GM21528 (cell line): ENCODE measurements around the gene ELL2.
"Not testable (repeated sequence)": the region's sequence is repeated elsewhere in the genome, so short reads cannot be mapped to it uniquely, and the experiment has no call there.

ENCODE experiments used
- ATAC-seq: cut with Tn5 transposase; IDR thresholded peaks from one replicate; pipeline ENCODE4 v1.9.1; 2021; ENCODE audit warnings: mild to moderate bottlenecking, moderate library complexity; ENCODE audit not compliant: unreplicated experiment, low FRiP score

The ELL2 gene

DNA sequence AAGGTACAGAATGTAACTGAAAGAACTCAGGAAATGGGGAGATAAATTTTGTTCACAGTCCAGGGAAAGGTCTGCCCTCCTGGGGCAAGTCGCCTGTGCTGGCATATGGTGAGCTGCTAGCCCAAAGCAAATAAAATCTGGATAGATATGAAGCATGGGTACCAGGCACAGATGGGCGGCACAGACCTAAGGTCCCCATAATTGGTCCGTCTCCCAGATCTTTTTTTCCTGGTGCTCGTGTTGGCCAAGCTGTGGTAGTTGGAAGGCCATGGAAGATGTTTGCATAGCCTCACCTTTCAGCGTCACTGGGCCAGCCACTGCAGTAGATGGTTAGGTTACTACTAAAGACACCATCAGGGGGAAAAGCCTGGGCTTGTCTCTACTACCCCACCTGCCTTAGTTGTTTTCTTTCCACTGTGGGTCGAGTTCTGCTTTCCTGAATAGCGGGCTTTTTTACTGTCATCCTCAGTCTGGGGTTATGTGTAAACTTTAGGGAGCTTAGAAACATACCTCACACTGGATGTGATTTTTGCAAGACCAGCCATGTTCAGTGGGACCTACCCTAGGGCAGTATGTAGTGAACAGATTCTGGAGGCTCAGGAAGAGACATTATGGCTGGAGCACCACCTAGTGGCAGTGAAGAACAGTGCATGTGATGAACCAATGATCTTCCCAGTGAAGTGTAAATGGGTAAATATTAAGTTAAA lies 114.9 kb downstream of the ELL2 start:
- ATAC-seq: peak; percentile 56

DNA sequence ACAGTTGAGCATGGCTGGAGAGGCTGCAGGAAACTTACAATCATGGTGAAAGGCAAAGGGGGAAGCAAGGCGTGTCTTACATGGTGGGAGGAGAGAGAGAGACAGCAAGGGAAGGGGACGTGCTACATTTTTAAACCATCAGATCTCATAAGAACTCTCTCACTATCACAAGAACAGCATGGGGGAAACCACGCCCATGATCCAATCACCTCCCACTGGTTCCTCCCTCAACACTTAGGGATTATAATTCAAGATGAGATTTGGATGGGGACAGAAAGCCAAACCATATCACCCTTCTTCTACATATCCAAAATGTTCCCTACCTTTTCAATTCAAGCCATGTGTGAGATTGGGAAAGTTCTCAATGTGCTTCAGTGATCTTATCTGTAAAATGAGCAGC lies 116.3 kb downstream of the ELL2 start:
- ATAC-seq: no peak

DNA sequence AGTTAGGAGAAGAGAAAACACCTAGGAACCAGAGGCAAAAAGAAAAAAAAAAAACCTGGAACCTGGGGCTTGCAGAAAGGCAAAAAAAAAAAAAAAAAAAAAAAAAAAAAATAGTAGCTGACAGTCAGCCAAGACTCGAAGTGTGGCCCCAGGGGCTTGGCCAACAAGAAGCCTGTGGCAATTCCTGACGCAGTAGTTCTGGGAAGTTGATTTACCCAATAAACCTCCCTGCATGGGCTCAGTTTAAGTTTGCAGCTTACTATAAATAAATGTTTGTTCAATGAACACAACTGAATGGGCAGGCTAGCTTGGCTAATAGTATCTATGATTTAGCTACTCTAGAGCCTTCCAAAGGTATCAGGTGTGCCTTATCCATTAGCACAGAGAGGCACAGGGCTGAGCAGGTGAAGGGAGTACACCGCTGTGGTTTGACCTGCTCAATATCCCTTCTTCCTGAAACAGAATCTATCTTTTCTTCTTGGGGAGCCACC lies 117.9 kb downstream of the ELL2 start:
- ATAC-seq: no peak

DNA sequence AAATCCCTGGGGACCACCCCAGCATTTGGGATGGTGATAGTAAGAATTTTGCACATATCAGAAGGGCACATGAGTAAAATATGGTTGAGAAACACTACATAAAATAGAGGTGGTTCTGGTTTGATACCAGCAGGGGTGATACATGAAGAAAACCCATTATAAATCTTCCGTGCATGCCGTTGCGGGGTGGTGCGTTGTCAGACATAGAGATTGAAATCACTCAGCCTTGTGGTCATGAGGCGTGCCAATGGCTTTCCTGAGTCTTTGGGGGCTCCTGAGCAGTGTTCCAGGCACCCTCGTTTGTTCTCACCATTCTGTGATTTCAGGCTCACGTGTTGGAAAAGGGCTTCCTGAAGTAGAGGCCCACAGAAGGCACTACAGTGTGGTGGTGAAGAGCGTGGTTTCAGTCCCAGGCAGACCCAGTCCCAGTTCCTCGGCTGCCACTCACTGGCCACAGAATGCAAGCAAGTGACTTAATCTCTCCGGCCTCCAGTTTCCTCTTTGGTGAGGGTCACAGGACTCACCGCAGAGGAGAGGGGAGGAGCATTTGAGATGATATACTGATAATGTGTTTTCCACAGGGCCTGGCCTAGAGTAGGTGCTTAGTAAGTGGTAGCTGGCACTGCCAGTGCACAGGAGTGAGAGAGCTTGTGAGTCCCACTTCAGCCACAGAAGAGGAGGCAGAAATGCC lies 118.7 kb downstream of the ELL2 start:
- ATAC-seq: peak; percentile 89

DNA sequence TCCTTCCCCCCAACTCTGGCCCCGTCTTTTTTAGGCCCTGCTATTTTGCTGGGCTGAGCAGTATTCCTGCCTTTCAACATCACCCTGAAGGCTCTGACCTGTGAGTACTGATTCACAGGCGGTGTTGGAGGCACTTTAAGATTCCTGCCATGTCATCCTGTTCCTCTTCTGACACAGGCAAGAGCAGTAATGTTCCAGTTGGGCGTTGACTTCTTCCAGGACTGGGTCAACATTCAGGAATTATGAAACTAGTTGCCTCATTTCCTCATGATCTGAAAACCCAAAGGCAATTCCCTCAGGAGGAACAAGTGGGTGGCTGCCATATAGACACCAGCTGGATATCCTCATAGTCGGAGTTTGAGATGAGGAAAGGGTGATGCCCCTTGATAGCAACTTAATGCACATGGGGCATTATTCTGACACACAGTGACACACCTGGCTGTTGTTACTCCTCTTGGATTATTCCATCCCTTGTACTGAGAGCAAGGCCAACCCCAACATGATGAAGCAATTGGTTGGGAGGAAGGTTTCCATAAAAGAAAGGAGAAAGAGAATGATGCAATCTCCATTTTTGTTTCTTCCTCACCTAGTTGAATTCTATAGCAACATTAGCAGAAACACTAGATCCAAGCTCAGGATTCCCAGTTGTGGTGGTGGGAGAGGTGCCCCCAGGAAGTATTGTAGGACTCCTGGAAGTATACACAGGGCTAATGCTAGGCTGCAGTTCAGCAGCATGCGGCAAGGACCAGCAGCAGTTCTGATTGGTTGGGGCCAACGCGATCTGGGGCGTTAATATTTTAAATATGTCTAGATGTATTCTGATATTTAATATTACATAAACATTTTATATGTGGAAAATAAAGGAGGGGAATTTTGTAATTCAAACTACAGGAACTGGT lies 119.5 kb downstream of the ELL2 start:
- no peak for ATAC-seq

DNA sequence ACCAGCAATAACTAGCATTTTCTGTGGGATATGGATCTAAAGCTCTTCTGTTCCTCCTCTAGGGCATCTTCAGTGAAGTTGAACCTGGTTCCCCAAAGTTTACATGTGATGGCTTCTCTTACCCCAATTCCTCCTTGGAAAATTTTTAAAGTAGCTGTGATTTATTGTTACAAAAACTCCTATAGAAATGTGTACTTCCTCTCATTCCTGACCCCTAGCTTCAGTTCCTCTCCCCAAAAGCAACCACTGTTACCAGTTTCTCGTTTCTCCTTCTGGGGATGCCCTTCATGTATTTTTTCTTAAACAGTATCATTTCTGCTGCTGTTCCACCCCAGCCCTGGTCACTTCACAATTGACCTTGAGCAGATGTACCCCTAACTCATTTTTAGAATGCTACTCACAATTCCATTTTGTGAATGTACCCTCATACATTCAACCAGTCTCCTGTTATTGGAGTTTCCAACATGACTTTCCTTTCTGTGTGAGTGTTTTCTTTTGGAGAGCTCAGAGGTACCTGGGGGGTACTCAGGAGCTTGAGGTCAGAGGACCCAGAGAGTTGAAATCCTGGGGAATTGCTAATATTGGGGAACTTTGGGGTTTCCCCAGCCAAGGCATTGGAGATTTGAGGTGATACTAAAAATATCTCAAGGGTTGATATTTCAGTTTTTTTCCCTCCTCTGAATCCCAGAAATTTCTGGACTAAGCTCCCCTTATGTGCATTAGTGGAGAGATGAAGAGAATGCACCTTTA lies 120.5 kb downstream of the ELL2 start:
- no peak for ATAC-seq

DNA sequence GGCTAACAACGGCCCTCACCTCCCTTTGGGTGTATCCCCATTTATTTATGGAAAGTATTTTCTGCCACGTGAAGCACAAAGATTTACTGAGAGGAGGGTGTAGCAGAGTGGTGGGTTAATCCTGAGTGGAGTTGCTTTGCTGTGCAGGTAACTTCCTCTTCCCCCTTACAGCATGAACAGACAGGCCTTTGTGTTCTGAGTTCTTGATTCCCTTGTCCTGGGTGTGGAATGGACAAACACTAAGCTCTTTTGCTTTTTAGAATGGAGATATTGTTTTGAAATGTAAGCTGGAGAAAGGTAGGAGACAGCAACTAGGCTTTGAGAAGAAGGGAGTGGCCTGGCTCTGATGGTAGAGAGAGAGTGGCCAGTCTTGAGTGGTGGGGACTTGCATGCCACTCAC lies 122.0 kb downstream of the ELL2 start:
- no peak for ATAC-seq

DNA sequence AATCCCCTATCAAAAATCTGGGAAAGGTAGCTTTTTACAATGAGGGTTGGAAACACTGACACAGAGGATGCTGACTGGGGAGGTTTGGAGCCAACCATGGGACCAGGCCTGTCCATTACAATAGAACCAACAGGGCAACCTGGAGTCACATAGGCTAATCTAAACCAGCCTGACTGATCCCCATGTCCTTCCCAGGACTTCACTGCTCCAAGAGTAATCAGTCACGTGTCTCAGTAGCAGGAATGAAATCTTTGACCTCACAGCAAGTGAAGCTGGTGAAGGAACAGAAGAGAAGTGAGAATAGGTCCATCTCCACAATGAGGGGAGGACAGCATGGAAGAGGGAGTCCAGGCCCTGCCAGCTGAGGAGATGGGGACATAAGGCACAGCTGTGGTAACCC lies 123.1 kb downstream of the ELL2 start:
- no peak for ATAC-seq

DNA sequence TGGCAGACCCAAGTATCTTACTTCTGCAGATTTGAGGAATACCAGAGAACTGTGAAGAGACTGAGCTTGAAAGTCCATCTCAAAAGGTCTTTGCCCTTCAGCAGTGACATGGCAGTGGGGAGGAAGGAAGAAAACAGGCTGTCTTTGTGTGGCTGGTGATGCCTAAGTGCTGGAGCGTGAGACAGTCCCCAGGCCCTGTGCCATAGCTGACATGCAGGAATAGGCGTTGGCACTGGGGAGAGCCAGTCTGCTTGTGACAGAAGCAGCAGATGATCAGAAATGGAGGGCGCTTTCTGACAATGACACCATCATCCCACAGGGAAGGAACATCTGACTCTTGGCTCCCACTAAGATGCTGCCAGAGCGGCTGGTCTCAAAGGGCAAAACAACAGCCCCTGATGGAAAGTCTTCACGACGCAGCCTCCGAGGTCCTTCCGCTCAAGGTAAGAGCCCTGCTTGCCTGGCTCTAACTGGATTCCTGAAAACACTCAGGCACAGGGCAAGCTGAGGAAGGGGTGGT lies 123.6 kb downstream of the ELL2 start:
- ATAC-seq: no peak

DNA sequence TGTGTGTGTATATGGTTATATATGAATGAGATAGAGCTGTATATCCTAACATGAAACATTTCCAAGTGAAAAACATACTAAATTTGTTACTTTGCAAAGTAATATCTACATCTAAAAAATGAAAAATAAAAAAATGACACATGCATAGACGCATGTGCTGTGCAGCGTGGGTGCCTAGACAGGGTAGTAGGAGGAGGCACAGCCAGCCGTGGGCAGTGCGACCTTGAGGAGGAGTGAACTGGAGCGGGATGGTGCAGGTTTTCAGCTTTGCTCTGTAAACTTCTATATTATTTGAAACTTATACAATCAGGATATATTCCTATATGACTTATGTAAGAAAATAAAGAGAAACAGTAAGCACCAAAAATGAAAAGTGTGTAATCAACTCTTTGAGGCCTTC lies 124.2 kb downstream of the ELL2 start:
- ATAC-seq: no peak

DNA sequence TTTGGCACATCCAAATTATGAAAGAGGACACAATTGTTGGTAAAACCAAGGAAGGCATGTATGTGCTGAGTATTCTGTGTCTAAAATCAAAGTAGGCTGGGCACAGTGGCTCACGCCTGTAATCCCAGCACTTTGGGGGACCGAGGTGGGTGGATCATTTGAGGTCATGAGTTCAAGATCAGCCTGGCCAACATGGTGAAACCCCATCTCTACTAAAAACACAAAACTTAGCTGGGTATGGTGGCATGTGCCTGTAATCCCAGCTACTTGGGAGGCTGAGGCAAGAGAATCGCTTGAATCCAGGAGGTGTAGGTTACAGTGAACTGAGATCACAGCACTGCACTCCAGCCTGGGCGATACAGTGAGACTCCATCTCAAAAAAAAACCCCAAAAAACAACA lies 124.7 kb downstream of the ELL2 start:
- ATAC-seq: not testable (repeated sequence)

DNA sequence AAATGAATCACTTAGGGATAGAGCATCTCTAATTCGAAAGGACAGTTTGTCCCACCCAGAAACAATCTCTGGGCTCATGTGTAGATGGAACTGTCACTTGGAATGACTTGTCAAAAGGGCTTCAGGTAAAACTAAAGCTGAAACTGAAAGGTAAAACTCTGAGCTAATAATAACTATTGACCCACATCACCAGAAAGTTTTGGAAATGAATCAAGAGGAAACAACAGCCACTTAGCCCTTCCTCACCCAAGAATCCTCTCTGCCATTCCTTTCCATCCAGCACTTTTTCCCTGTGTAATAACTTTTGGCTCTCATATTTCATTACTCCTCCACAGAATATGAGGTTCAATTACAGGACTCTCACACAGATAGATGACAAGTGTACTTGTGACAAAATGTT lies 125.1 kb downstream of the ELL2 start:
- no peak for ATAC-seq

DNA sequence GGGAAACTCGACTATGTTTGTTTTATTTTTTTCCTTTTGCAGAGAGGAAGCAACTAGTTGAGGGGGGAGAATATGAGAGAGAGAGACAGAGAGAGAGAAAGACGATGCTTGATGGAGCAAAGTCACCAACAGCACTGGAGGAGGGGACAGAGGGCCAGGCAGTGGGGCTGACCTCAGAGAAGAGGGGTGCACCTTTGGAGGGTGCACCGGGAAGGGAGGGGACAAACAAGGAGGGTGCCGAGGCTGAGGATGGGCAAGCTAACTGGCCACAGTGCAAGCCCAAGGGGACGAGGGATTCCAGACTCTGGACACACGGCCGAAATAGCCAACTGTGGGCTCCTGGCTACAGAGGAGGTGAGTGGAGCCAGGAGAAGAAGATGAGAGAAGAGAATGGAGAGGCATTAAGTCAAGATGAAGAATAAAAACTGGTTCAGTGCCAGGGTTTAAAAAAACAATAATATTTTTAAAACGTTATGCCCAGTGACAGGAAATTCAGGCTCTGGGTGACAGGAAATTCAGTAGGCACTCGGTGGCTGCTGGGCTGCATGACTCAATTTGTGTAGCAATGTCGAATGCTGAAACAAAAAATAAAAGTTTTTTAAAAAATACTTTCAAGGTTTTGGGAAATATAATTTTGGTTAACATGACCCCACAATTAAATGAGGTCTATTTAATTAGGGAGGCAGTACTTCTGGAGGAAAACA lies 125.8 kb downstream of the ELL2 start:
- no peak for ATAC-seq
